Measurements from ENCODE around the gene ARL13A.

ARL13A gene

DNA sequence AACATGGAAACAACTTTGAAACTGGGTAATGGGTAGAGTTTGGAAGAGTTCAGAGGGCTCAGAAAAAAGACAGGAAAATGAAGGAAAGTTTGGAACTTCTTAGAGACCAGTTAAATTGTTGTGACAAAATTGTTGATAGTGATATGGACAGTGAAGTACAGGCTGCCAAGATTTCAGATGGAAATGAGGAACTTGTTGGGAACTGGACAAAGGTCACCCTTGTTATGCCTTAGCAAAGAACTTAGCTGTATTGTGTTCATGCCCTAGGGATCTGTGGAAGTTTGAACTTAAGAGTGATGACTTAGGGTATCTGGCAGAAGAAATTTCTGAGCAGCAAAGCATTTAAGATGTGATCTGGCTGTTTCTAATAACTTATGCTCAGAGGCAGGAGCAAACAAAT is 5.1 kb upstream of the ARL13A start:
- Histone ChIP-seq H3K27ac (no peak overlapping the region), H2AFZ (ENCODE audit: low read depth) (no peak overlapping the region), H3K4me1 (ENCODE audit: low read depth, poor library complexity, severe bottlenecking) (no peaks in the 10 kb centered on the region), H3K27me3 (ENCODE audit: insufficient read depth, low read depth) (no peaks in the 10 kb centered on the region), H3K9ac (no peak overlapping the region), H3K4me3 (IDR thresholded peaks at IDR 0.05; ENCODE audit: insufficient read depth, low read depth, low read length) (no peak overlapping the region), H4K20me1 (ENCODE audit: insufficient read depth) (no peaks in the 10 kb centered on the region), H3K4me2 (no peak overlapping the region), H3K36me3 (ENCODE audit: insufficient read depth) (no peaks in the 10 kb centered on the region), H3K79me2 (ENCODE audit: insufficient read depth, low read depth) (no peaks in the 10 kb centered on the region)
- TF ChIP-seq, protein P1, sequence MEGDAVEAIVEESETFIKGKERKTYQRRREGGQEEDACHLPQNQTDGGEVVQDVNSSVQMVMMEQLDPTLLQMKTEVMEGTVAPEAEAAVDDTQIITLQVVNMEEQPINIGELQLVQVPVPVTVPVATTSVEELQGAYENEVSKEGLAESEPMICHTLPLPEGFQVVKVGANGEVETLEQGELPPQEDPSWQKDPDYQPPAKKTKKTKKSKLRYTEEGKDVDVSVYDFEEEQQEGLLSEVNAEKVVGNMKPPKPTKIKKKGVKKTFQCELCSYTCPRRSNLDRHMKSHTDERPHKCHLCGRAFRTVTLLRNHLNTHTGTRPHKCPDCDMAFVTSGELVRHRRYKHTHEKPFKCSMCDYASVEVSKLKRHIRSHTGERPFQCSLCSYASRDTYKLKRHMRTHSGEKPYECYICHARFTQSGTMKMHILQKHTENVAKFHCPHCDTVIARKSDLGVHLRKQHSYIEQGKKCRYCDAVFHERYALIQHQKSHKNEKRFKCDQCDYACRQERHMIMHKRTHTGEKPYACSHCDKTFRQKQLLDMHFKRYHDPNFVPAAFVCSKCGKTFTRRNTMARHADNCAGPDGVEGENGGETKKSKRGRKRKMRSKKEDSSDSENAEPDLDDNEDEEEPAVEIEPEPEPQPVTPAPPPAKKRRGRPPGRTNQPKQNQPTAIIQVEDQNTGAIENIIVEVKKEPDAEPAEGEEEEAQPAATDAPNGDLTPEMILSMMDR (conservative IDR thresholded peaks at IDR 0.05; ENCODE audit: low read depth, low read length) = no peak

GRCh38 chrX:100969936-100970335 is 428 bp downstream of the ARL13A start:
- Histone ChIP-seq H3K79me2 (ENCODE audit: insufficient read depth, low read depth) (no peaks in the 10 kb centered on the region), H4K20me1 (ENCODE audit: insufficient read depth) (no peaks in the 10 kb centered on the region), H3K4me2 (no peak overlapping the region), H3K9ac (no peak overlapping the region), H3K27me3 (ENCODE audit: insufficient read depth, low read depth) (no peaks in the 10 kb centered on the region), H3K27ac (no peak overlapping the region), H3K4me3 (IDR thresholded peaks at IDR 0.05; ENCODE audit: insufficient read depth, low read depth, low read length) (no peak overlapping the region), H3K4me1 (ENCODE audit: low read depth, poor library complexity, severe bottlenecking) (no peaks in the 10 kb centered on the region), H3K36me3 (ENCODE audit: insufficient read depth) (no peaks in the 10 kb centered on the region), H2AFZ (ENCODE audit: low read depth) (no peak overlapping the region)
- TF ChIP-seq, protein P1 (conservative IDR thresholded peaks at IDR 0.05; ENCODE audit: low read depth, low read length) = no peak

DNA sequence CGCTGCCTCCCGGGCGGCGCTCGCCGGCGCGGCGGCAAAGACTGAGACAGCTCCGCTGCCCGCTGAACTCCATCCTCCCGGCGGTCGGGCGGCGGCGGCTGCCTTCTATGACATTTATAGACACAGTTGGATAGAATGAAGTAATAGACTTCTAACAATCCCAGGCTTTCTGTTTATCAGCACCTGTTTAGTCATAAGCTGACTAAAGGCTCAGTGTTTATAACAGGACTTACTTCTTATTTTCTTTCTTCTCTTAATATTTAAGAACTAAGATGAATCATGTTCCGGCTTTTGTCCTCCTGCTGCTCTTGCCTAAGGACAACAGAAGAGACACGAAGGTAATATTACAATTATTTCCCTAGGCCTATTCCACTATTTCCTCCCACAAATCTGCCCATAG is 3.9 kb downstream of the ARL13A start:
- Histone ChIP-seq H2AFZ (ENCODE audit: low read depth) (no peak overlapping the region), H3K4me2 (no peak overlapping the region), H3K79me2 (ENCODE audit: insufficient read depth, low read depth) (no peaks in the 10 kb centered on the region), H3K9ac (no peak overlapping the region), H3K4me3 (IDR thresholded peaks at IDR 0.05; ENCODE audit: insufficient read depth, low read depth, low read length) (no peak overlapping the region), H3K36me3 (ENCODE audit: insufficient read depth) (no peaks in the 10 kb centered on the region), H3K27me3 (ENCODE audit: insufficient read depth, low read depth) (no peaks in the 10 kb centered on the region), H3K27ac (no peak overlapping the region), H4K20me1 (ENCODE audit: insufficient read depth) (no peaks in the 10 kb centered on the region), H3K4me1 (ENCODE audit: low read depth, poor library complexity, severe bottlenecking) (no peaks in the 10 kb centered on the region)
- TF ChIP-seq, protein P1 (conservative IDR thresholded peaks at IDR 0.05; ENCODE audit: low read depth, low read length) = no peak

GRCh38 chrX:100975212-100975611 is 5.7 kb downstream of the ARL13A start:
- no peak overlapping the region for H3K9ac ChIP-seq
- H4K20me1 ChIP-seq (ENCODE audit: insufficient read depth) = no peaks in the 10 kb centered on the region
- H3K4me1 ChIP-seq (ENCODE audit: low read depth, poor library complexity, severe bottlenecking) = no peaks in the 10 kb centered on the region
- H3K4me3 ChIP-seq (IDR thresholded peaks at IDR 0.05; ENCODE audit: insufficient read depth, low read depth, low read length) = no peak overlapping the region
- H3K27ac ChIP-seq = no peak overlapping the region
- TF ChIP-seq, protein P1 (conservative IDR thresholded peaks at IDR 0.05; ENCODE audit: low read depth, low read length) = no peak
- H3K36me3 ChIP-seq (ENCODE audit: insufficient read depth) = no peaks in the 10 kb centered on the region
- no peak overlapping the region for H3K4me2 ChIP-seq
- H3K27me3 ChIP-seq (ENCODE audit: insufficient read depth, low read depth) = no peaks in the 10 kb centered on the region
- H3K79me2 ChIP-seq (ENCODE audit: insufficient read depth, low read depth) = no peaks in the 10 kb centered on the region
- no peak overlapping the region for H2AFZ ChIP-seq (ENCODE audit: low read depth)

All from KMS-11 (cell line).